Measurements from ENCODE around the gene ELAPOR1.

The ELAPOR1 gene

DNA sequence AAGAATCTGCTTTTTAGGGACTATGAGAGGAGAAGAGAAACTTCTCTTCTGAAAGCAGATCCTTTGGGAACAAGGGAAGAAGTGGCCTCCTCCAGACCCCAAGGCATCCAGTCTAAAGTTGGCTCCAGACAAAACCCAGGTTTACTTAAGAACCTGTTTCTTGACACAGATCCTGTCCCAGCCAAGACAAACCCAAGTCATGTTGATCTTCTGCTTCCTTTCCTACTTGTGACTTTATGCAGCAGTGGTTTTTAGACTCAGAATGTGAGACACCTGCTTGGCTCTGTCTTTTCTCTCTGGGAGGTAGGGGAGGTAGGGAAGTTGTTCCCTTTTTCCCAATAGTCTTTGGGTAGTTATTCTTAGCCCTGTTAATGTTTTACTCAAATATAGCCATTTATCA, 38.3 kb downstream of the ELAPOR1 start:
- Histone ChIP-seq H3K36me3 (ENCODE audit: control insufficient read depth, insufficient read depth, low read length) (no peaks in the 10 kb centered on the region), H3K27ac (ENCODE audit: insufficient read depth, low read length, poor library complexity, severe bottlenecking) (no peak overlapping the region), H3K4me1 (ENCODE audit: control insufficient read depth, insufficient read depth, low read length, poor library complexity, severe bottlenecking) (no peaks in the 10 kb centered on the region), H3K9me3 (ENCODE audit: control insufficient read depth, low read length) (no peaks in the 10 kb centered on the region), H3K4me3 (ENCODE audit: insufficient read depth, low read depth, low read length, poor library complexity, severe bottlenecking) (no peak overlapping the region), H3K27me3 (replicated peaks; ENCODE audit: control insufficient read depth, insufficient read depth, low read length, poor library complexity, severe bottlenecking) (no peaks in the 10 kb centered on the region)
- DNase-seq = no peak

DNA sequence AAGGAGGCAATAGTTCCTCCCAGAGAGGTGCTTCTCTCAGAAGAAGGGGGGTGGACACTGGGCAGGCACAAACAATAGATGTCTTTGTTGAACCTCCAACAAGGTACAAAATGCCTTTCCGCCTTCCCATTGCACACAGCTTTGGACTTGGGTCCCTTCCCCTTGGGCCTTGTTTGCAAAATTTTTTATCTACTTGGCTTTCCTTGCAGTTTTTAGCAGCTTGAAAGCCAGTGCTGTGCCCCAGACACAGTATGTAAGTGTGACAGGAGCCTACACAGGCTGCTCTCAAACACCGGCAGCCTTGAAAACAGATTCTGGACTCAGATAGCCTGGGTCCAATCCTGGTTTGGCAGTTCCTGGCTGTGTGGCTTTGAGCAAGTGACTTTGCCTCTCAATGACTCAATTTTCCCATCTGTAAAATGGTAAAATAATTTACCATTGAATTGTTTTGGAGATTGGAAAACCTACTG, 43.0 kb downstream of the ELAPOR1 start:
- no peak for DNase-seq

DNA sequence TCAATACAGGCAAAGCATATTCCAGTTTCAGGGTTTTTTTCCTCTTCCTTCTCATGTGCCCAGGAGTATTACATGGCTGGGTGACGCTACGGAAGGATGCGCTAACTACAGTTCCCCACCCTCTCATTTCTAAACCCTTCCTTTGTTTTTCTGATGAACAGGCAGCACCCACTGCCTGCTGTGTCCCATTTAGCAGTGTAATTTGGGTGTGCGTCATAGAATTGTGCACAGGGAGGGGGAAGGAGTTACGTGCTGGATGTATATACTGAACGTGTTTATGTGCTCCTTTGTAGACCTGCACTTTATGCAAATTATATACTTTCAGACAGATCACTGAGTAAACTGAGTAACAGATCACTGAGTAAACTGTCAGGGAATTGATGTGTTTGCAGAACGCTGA, 44.5 kb downstream of the ELAPOR1 start:
- DNase-seq = no peak
- no peaks in the 10 kb centered on the region for H3K36me3 ChIP-seq (ENCODE audit: control insufficient read depth, insufficient read depth, low read length)
- H3K4me1 ChIP-seq (ENCODE audit: control insufficient read depth, insufficient read depth, low read length, poor library complexity, severe bottlenecking) = no peaks in the 10 kb centered on the region
- H3K27ac ChIP-seq (ENCODE audit: insufficient read depth, low read length, poor library complexity, severe bottlenecking) = no peak overlapping the region
- no peaks in the 10 kb centered on the region for H3K27me3 ChIP-seq (replicated peaks; ENCODE audit: control insufficient read depth, insufficient read depth, low read length, poor library complexity, severe bottlenecking)
- no peaks in the 10 kb centered on the region for H3K9me3 ChIP-seq (ENCODE audit: control insufficient read depth, low read length)
- no peak overlapping the region for H3K4me3 ChIP-seq (ENCODE audit: insufficient read depth, low read depth, low read length, poor library complexity, severe bottlenecking)

More for the DNA sequence above, 43.0 kb downstream of the ELAPOR1 start:
- Histone ChIP-seq H3K4me3 (ENCODE audit: insufficient read depth, low read depth, low read length, poor library complexity, severe bottlenecking) (no peak overlapping the region), H3K36me3 (ENCODE audit: control insufficient read depth, insufficient read depth, low read length) (no peaks in the 10 kb centered on the region), H3K9me3 (ENCODE audit: control insufficient read depth, low read length) (no peaks in the 10 kb centered on the region), H3K27ac (ENCODE audit: insufficient read depth, low read length, poor library complexity, severe bottlenecking) (no peak overlapping the region), H3K27me3 (replicated peaks; ENCODE audit: control insufficient read depth, insufficient read depth, low read length, poor library complexity, severe bottlenecking) (no peaks in the 10 kb centered on the region), H3K4me1 (ENCODE audit: control insufficient read depth, insufficient read depth, low read length, poor library complexity, severe bottlenecking) (no peaks in the 10 kb centered on the region)

DNA sequence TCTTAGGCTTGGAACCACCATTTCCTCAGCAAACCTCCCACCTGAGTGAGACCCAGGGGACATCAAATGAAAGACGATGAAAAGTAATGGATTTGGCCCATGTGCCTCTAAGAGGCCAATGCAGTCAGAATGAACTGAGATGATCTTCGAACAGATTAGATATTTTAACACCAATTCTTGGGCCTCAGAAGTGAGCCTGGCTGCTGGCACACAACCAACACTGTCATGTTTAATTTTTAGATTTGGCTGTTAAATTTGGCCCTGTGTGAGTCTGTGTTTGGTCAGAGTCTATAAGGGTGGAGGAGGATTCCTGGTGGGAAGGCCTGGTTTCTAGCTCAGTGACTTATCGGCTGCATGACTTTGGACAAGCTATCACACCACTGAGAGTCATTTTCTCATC, 45.4 kb downstream of the ELAPOR1 start:
- Histone ChIP-seq H3K27me3 (replicated peaks; ENCODE audit: control insufficient read depth, insufficient read depth, low read length, poor library complexity, severe bottlenecking) (no peaks in the 10 kb centered on the region), H3K36me3 (ENCODE audit: control insufficient read depth, insufficient read depth, low read length) (peaks cover under 1% of the 10 kb centered on the region), H3K27ac (ENCODE audit: insufficient read depth, low read length, poor library complexity, severe bottlenecking) (no peak overlapping the region), H3K9me3 (ENCODE audit: control insufficient read depth, low read length) (no peaks in the 10 kb centered on the region), H3K4me1 (ENCODE audit: control insufficient read depth, insufficient read depth, low read length, poor library complexity, severe bottlenecking) (no peaks in the 10 kb centered on the region), H3K4me3 (ENCODE audit: insufficient read depth, low read depth, low read length, poor library complexity, severe bottlenecking) (no peak overlapping the region)
- DNase-seq = no peak

DNA sequence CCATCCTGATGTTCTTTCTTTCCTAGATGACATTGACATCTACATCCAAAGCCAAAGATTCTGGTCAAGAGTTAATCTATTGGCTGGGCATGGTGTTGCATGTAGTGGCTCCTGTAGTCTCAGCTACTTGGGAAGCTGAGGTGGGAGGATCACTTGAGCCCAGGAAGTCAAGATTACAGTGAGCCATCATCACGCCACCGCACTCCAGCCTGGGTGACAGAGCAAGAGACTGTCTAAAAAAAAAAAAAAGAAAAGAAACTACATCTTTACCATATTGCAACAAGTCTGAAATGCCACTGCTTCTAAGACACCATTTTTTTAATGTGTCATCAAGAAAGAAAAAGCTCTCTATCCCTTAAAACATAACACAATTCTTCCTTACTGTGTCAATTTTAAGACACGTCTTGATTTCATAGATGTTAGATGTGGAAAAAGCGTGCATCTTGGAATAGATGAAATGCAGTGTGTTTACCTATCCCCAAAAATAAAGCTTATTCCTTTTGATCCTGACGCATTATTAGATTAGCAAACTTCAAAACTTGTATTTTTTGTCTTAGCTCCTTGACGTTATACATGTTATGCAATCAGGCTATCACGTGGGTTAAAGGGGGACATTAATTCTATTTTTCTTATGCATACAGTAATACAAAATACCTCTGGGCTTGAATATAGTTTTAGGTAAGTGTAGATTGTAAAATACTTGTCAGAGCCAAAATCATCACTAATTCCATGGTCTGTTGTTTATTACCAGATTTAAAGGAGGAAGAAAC, 46.3 kb downstream of the ELAPOR1 start:
- H3K27me3 ChIP-seq (replicated peaks; ENCODE audit: control insufficient read depth, insufficient read depth, low read length, poor library complexity, severe bottlenecking) = no peaks in the 10 kb centered on the region
- H3K36me3 ChIP-seq (ENCODE audit: control insufficient read depth, insufficient read depth, low read length) = peaks cover 3% of the 10 kb centered on the region
- no peaks in the 10 kb centered on the region for H3K4me1 ChIP-seq (ENCODE audit: control insufficient read depth, insufficient read depth, low read length, poor library complexity, severe bottlenecking)
- no peak for DNase-seq
- H3K27ac ChIP-seq (ENCODE audit: insufficient read depth, low read length, poor library complexity, severe bottlenecking) = no peak overlapping the region
- H3K9me3 ChIP-seq (ENCODE audit: control insufficient read depth, low read length) = no peaks in the 10 kb centered on the region
- H3K4me3 ChIP-seq (ENCODE audit: insufficient read depth, low read depth, low read length, poor library complexity, severe bottlenecking) = no peak overlapping the region

DNA sequence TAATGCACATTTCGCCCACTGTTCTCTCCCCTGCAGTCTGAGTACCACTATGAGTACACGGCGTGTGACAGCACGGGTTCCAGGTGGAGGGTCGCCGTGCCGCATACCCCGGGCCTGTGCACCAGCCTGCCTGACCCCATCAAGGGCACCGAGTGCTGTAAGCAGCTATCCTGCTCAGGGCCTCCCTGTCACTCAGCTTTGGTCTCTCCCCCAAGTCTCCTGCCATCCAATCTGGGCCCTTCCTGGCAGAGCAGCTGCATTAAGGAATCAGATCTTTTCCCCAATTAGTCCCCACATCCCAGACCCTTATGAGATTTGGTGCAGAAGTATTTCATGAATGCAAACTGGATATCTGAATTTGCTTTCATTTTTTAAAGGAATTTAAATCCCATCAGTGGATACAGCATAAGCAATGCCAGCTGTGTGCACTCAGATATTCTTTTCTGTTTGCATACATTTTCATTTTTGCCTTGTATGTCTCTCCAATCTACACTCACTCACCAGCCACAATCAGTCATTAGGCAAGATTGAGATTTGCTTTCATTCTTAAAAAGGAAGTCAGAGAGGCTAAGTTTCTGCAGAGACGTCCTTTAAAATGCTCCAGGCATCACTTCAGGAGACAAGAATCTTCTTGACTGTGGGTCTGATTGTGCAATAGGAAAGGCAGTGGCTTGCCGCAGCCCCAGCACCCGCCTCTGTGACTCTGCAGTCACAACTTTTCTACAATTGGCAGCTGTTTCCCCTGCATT, 48.1 kb downstream of the ELAPOR1 start:
- Histone ChIP-seq H3K4me3 (ENCODE audit: insufficient read depth, low read depth, low read length, poor library complexity, severe bottlenecking) (no peak overlapping the region), H3K27me3 (replicated peaks; ENCODE audit: control insufficient read depth, insufficient read depth, low read length, poor library complexity, severe bottlenecking) (no peaks in the 10 kb centered on the region), H3K9me3 (ENCODE audit: control insufficient read depth, low read length) (no peaks in the 10 kb centered on the region), H3K4me1 (ENCODE audit: control insufficient read depth, insufficient read depth, low read length, poor library complexity, severe bottlenecking) (no peaks in the 10 kb centered on the region), H3K27ac (ENCODE audit: insufficient read depth, low read length, poor library complexity, severe bottlenecking) (no peak overlapping the region), H3K36me3 (ENCODE audit: control insufficient read depth, insufficient read depth, low read length) (peaks cover 3% of the 10 kb centered on the region)
- no peak for DNase-seq

DNA sequence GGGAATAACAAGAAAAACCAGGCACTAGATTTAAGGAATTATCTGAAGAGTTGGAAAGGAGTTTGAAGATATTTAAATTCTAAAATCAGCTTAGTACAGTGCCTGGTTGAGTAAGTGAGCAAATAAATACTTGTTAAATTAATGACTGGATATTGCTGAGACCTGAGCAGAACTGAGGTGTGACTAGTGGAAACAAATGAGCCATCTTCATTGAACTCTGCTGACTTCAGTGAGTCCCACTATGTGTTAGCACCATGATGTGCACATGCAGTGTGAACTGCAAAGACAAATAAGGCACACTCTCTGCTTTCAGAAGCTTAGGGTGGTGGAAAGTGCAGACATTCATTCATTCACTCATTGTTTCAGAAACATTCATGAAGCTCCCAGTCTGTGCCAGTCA, 48.7 kb downstream of the ELAPOR1 start:
- no peak overlapping the region for H3K4me3 ChIP-seq (ENCODE audit: insufficient read depth, low read depth, low read length, poor library complexity, severe bottlenecking)
- no peaks in the 10 kb centered on the region for H3K27me3 ChIP-seq (replicated peaks; ENCODE audit: control insufficient read depth, insufficient read depth, low read length, poor library complexity, severe bottlenecking)
- H3K9me3 ChIP-seq (ENCODE audit: control insufficient read depth, low read length) = no peaks in the 10 kb centered on the region
- H3K27ac ChIP-seq (ENCODE audit: insufficient read depth, low read length, poor library complexity, severe bottlenecking) = no peak overlapping the region
- H3K36me3 ChIP-seq (ENCODE audit: control insufficient read depth, insufficient read depth, low read length) = peaks cover 3% of the 10 kb centered on the region
- no peaks in the 10 kb centered on the region for H3K4me1 ChIP-seq (ENCODE audit: control insufficient read depth, insufficient read depth, low read length, poor library complexity, severe bottlenecking)
- no peak for DNase-seq

DNA sequence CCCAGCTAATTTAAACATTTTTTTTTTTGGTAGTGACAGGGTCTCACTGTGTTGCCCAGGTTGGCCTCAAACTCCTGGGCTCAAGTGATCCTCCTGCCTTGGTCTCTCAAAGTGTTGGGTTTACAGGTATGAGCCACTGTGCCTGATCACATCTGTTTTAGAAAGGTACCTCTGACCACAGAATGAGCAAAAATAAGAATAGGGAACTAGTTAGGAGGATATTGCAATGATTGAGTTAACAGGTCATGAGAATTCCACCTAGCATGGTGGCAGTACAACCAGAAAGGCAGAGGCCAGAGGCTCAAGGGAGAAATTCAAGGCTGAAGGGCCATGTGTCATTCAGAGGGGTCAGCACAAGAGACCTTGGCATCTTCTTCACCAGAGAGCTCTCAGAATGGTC, 49.6 kb downstream of the ELAPOR1 start:
- no peak for DNase-seq
- Histone ChIP-seq H3K9me3 (ENCODE audit: control insufficient read depth, low read length) (no peaks in the 10 kb centered on the region), H3K4me3 (ENCODE audit: insufficient read depth, low read depth, low read length, poor library complexity, severe bottlenecking) (no peak overlapping the region), H3K27me3 (replicated peaks; ENCODE audit: control insufficient read depth, insufficient read depth, low read length, poor library complexity, severe bottlenecking) (no peaks in the 10 kb centered on the region), H3K4me1 (ENCODE audit: control insufficient read depth, insufficient read depth, low read length, poor library complexity, severe bottlenecking) (no peaks in the 10 kb centered on the region), H3K27ac (ENCODE audit: insufficient read depth, low read length, poor library complexity, severe bottlenecking) (no peak overlapping the region), H3K36me3 (ENCODE audit: control insufficient read depth, insufficient read depth, low read length) (peaks cover 7% of the 10 kb centered on the region)
